KMS-11 (cell line): ENCODE results near the gene OGDH.
"Not testable (repeated sequence)": the region's sequence is repeated elsewhere in the genome, so short reads cannot be mapped to it uniquely, and the experiment has no call there.

Experiments
- H2AFZ ChIP-seq: fragments of 200-600 bp; sonication (generic); 2 replicates; pipeline ENCODE4 v1.6.1; 2016; ENCODE audit warnings: antibody characterized with exemption, mixed run types, low read depth
- H3K27ac ChIP-seq: fragments of 200-600 bp; sonication (generic); 2 replicates; pipeline ENCODE4 v1.6.1; 2016; ENCODE audit warnings: mild to moderate bottlenecking, mixed run types
- H3K27me3 ChIP-seq: fragments of 200-600 bp; sonication (generic); 2 replicates; pipeline ENCODE4 v1.6.1; 2017; ENCODE audit warnings: mild to moderate bottlenecking, low read depth, mixed run types, moderate library complexity; ENCODE audit not compliant: insufficient read depth
- H3K36me3 ChIP-seq: fragments of 200-600 bp; sonication (generic); 2 replicates; pipeline ENCODE4 v1.6.1; 2017; ENCODE audit warnings: mild to moderate bottlenecking, mixed run types; ENCODE audit not compliant: insufficient read depth
- H3K4me1 ChIP-seq: fragments of 200-600 bp; sonication (generic); 2 replicates; pipeline ENCODE4 v1.6.1; 2016; ENCODE audit warnings: mild to moderate bottlenecking, low read depth, mixed run types; ENCODE audit not compliant: poor library complexity, severe bottlenecking
- H3K4me2 ChIP-seq: fragments of 200-600 bp; sonication (generic); 2 replicates; pipeline ENCODE4 v1.7.0; 2016; ENCODE audit warnings: mild to moderate bottlenecking, mixed run types
- H3K4me3 ChIP-seq: fragments of 200-600 bp; sonication (generic); IDR thresholded peaks from 2 replicates; pipeline ENCODE4 v1.6.1; 2017; ENCODE audit warnings: low read depth, low read length, mixed read lengths; ENCODE audit not compliant: insufficient read depth
- H3K79me2 ChIP-seq: fragments of 200-600 bp; sonication (generic); 2 replicates; pipeline ENCODE4 v1.6.1; 2016; ENCODE audit warnings: low read depth, mixed run types; ENCODE audit not compliant: insufficient read depth
- H3K9ac ChIP-seq: fragments of 200-600 bp; sonication (generic); 2 replicates; pipeline ENCODE4 v1.6.1; 2016; ENCODE audit warnings: mild to moderate bottlenecking, mixed run types
- H4K20me1 ChIP-seq: fragments of 200-600 bp; sonication (generic); 2 replicates; pipeline ENCODE4 v1.6.1; 2016; ENCODE audit warnings: mild to moderate bottlenecking, mixed run types; ENCODE audit not compliant: insufficient read depth
- CTCF ChIP-seq: fragments of 200-600 bp; sonication (generic); conservative IDR thresholded peaks from 2 replicates; pipeline ENCODE4 v1.6.1; 2017; ENCODE audit warnings: low read depth, mild to moderate bottlenecking, antibody characterized with exemption, low read length, moderate library complexity, mixed read lengths

OGDH gene

GRCh38 chr7:44727158-44727936 lies 120.9 kb downstream of the OGDH start:
- H4K20me1 ChIP-seq, result no peaks in the 10 kb centered on the region
- no peak overlapping the region for H3K9ac ChIP-seq
- H3K4me1 ChIP-seq, result peaks cover 3% of the 10 kb centered on the region
- H3K4me3 ChIP-seq, result no peak overlapping the region
- no peak overlapping the region for H3K27ac ChIP-seq
- no peak overlapping the region for H3K4me2 ChIP-seq
- H3K36me3 ChIP-seq, result no peaks in the 10 kb centered on the region
- H3K79me2 ChIP-seq, result no peaks in the 10 kb centered on the region
- no peak for TF ChIP-seq CTCF
- no peak overlapping the region for H2AFZ ChIP-seq
- no peaks in the 10 kb centered on the region for H3K27me3 ChIP-seq

GRCh38 chr7:44727937-44728262 lies 121.5 kb downstream of the OGDH start:
- Histone ChIP-seq H3K4me2 (no peak overlapping the region), H2AFZ (no peak overlapping the region), H3K27ac (no peak overlapping the region)

GRCh38 chr7:44729949-44730590 lies 123.6 kb downstream of the OGDH start:
- Histone ChIP-seq H3K79me2 (no peaks in the 10 kb centered on the region), H3K27ac (no peak overlapping the region), H2AFZ (no peak overlapping the region), H4K20me1 (no peaks in the 10 kb centered on the region), H3K36me3 (no peaks in the 10 kb centered on the region), H3K4me2 (no peak overlapping the region), H3K4me3 (no peak overlapping the region), H3K4me1 (peaks cover 3% of the 10 kb centered on the region), H3K9ac (no peak overlapping the region), H3K27me3 (no peaks in the 10 kb centered on the region)
- no peak for TF ChIP-seq CTCF

More at GRCh38 chr7:44727937-44728262, 121.5 kb downstream of the OGDH start:
- no peak for TF ChIP-seq CTCF
- Histone ChIP-seq H3K9ac (no peak overlapping the region), H3K27me3 (no peaks in the 10 kb centered on the region), H3K4me3 (no peak overlapping the region), H3K36me3 (no peaks in the 10 kb centered on the region), H3K4me1 (peaks cover 3% of the 10 kb centered on the region), H4K20me1 (no peaks in the 10 kb centered on the region), H3K79me2 (no peaks in the 10 kb centered on the region)

- H2AFZ ChIP-seq, H4K20me1 ChIP-seq, H3K36me3 ChIP-seq, H3K4me2 ChIP-seq, H3K4me1 ChIP-seq, H3K27ac ChIP-seq, H3K9ac ChIP-seq, H3K4me3 ChIP-seq, H3K27me3 ChIP-seq, H3K79me2 ChIP-seq: not testable (repeated sequence)
Observed at GRCh38 chr7:44732971-44733370, 126.5 kb downstream of the OGDH start.
